HepG2 (cell line): ENCODE data around the gene MPV17L. TPM values are rescaled to one million over a fixed set of nuclear protein-coding genes. Genes with fewer than 3 reads are reported as not detected.

ENCODE experiments used
- BCL6 ChIP-seq: IDR thresholded peaks from 2 replicates; pipeline ENCODE4 v1.6.1; 2016; ENCODE audit warnings: missing genetic modification reagents, missing compliant biosample characterization
- CREM ChIP-seq, 2 experiments: sonication (generic) in 1 of 2; formaldehyde crosslinking in 1 of 2; IDR thresholded peaks; 2 replicates each; pipeline versions ENCODE4 v1.4.0 to v1.6.1; 2016 to 2020; ENCODE audit warnings: antibody characterized with exemption in 1 of 2, mild to moderate bottlenecking in 1 of 2, missing genetic modification reagents in 1 of 2
- FOXC1 ChIP-seq: sonication (generic); formaldehyde crosslinking; IDR thresholded peaks from 2 replicates; pipeline ENCODE4 v1.8.0; 2022; ENCODE audit warnings: mild to moderate bottlenecking, missing genetic modification reagents, borderline replicate concordance
- GPBP1L1 ChIP-seq: sonication (generic); formaldehyde crosslinking; IDR thresholded peaks from 2 replicates; pipeline ENCODE4 v1.5.0; 2020; ENCODE audit warnings: mild to moderate bottlenecking, missing genetic modification reagents
- HNRNPH1 ChIP-seq: fragments of 200-400 bp; formaldehyde crosslinking; optimal IDR thresholded peaks from 2 replicates; pipeline ENCODE3; 2017; ENCODE audit warnings: mild to moderate bottlenecking, low read depth, low read length
- HOXD1 ChIP-seq: sonication (generic); formaldehyde crosslinking; IDR thresholded peaks from 2 replicates; pipeline ENCODE4 v1.5.0; 2020; ENCODE audit warnings: missing genetic modification reagents
- ISL2 ChIP-seq: sonication (generic); formaldehyde crosslinking; IDR thresholded peaks from 2 replicates; pipeline ENCODE4 v1.5.0; 2020; ENCODE audit warnings: missing genetic modification reagents
- JUN ChIP-seq: sonication (generic); formaldehyde crosslinking; IDR thresholded peaks from 2 replicates; pipeline ENCODE4 v1.4.0; 2020; ENCODE audit warnings: mild to moderate bottlenecking, missing genetic modification reagents
- KLF12 ChIP-seq: sonication (generic); formaldehyde crosslinking; IDR thresholded peaks from 2 replicates; pipeline ENCODE4 v1.4.0; 2020; ENCODE audit warnings: missing genetic modification reagents, borderline replicate concordance
- MXD4 ChIP-seq: IDR thresholded peaks from 2 replicates; pipeline ENCODE4 v1.6.1; 2016; ENCODE audit warnings: mild to moderate bottlenecking, missing biosample characterization, missing genetic modification reagents
- NCOA5 ChIP-seq: sonication (generic); formaldehyde crosslinking; IDR thresholded peaks from 2 replicates; pipeline ENCODE4 v1.4.0; 2020; ENCODE audit warnings: missing genetic modification reagents
- PAXIP1 ChIP-seq: sonication (generic); formaldehyde crosslinking; conservative IDR thresholded peaks from 2 replicates; pipeline ENCODE4 v1.4.0; 2020; ENCODE audit warnings: mild to moderate bottlenecking, missing genetic modification reagents, moderate library complexity
- PHB2 ChIP-seq: fragments of 450-650 bp; IDR thresholded peaks from 2 replicates; pipeline ENCODE4 v1.6.1; 2018; ENCODE audit not compliant: partially characterized antibody
- ZBTB34 ChIP-seq: sonication (generic); formaldehyde crosslinking; IDR thresholded peaks from 2 replicates; pipeline ENCODE4 v1.8.0; 2022; ENCODE audit warnings: mild to moderate bottlenecking, missing genetic modification reagents
- ZBTB38 ChIP-seq: sonication (generic); formaldehyde crosslinking; IDR thresholded peaks from 2 replicates; pipeline ENCODE4 v1.5.1; 2020; ENCODE audit warnings: mild to moderate bottlenecking, missing genetic modification reagents
- ZBTB43 ChIP-seq: sonication (generic); formaldehyde crosslinking; conservative IDR thresholded peaks from 2 replicates; pipeline ENCODE4 v1.4.0; 2020; ENCODE audit warnings: missing genetic modification reagents
- ZMYM3 ChIP-seq: sonication (generic); formaldehyde crosslinking; IDR thresholded peaks from 2 replicates; pipeline ENCODE4 v1.5.1; 2020; ENCODE audit warnings: mild to moderate bottlenecking, missing genetic modification reagents
- ZNF124 ChIP-seq: sonication (generic); formaldehyde crosslinking; IDR thresholded peaks from 2 replicates; pipeline ENCODE4 v1.4.0; 2020; ENCODE audit warnings: missing genetic modification reagents
- ZNF224 ChIP-seq: sonication (generic); formaldehyde crosslinking; IDR thresholded peaks from 2 replicates; pipeline ENCODE4 v1.5.0; 2020; ENCODE audit warnings: mild to moderate bottlenecking, missing genetic modification reagents
- ZNF274 ChIP-seq: sonication (generic); formaldehyde crosslinking; IDR thresholded peaks from 2 replicates; pipeline ENCODE4 v1.5.1; 2020; ENCODE audit warnings: mild to moderate bottlenecking, missing genetic modification reagents
- ZNF350 ChIP-seq: sonication (generic); formaldehyde crosslinking; IDR thresholded peaks from 2 replicates; pipeline ENCODE4 v1.4.0; 2020; ENCODE audit warnings: mild to moderate bottlenecking, low read depth, missing genetic modification reagents, borderline replicate concordance
- ZNF772 ChIP-seq: sonication (generic); formaldehyde crosslinking; IDR thresholded peaks from 2 replicates; pipeline ENCODE4 v1.5.0; 2020; ENCODE audit warnings: mild to moderate bottlenecking, missing genetic modification reagents
- ZNF781 ChIP-seq: sonication (generic); formaldehyde crosslinking; IDR thresholded peaks from 2 replicates; pipeline ENCODE4 v1.5.1; 2020; ENCODE audit warnings: borderline replicate concordance, mild to moderate bottlenecking, missing genetic modification reagents; ENCODE audit errors: not compliant biosample characterization
- polyA plus RNA-seq, 8 experiments: library from polyadenylated mRNA; depleted of rRNA in 3 of 8; stranded (reverse) in 7 of 8; unstranded in 1 of 8; fragments of >200 nt; fragmentation: Illumina TruSeq in 4 of 8; extraction: Trizol in 4 of 8; gene quantifications; 2 replicates each; pipeline versions ENCODE4 v1.2.1 to v1.2.3, GENCODE V29; 2011 to 2016; ENCODE audit warnings: low read depth in 4 of 8, missing spikeins in 1 of 8, mixed read lengths in 1 of 8; ENCODE audit not compliant: insufficient read depth in 1 of 8
- total RNA-seq, 5 experiments: library from RNA; depleted of rRNA; stranded (reverse); fragments of >200 nt; fragmentation: Illumina TruSeq; extraction: Trizol; gene quantifications; 2 replicates each; pipeline ENCODE4 v1.2.3, GENCODE V29; 2016; ENCODE audit warnings: low read depth in 1 of 5

Gene MPV17L
- total and polyA plus RNA-seq, 2 of the 13 experiments (the other 11 are each of a cell fraction or from before 2014, with no cell fraction given): 34.7 to 63.8 TPM

GRCh38 chr16:15396948-15397594 is 1.5 kb downstream of the MPV17L start (continued):
- no peak for TF ChIP-seq HNRNPH1
- no peak for TF ChIP-seq ZNF274 (CRISPR knock-in tag)
- no peak for TF ChIP-seq PAXIP1 (CRISPR knock-in tag)
- TF ChIP-seq MXD4 (CRISPR knock-in tag): no peak
- no peak for TF ChIP-seq ZNF350 (CRISPR knock-in tag)
- TF ChIP-seq FOXC1: no peak
- TF ChIP-seq ZBTB34 (CRISPR knock-in tag): 0 out of 2 replicates have a peak, but pooled peaks have one; percentile 20
- no peak for TF ChIP-seq BCL6 (CRISPR knock-in tag)
- TF ChIP-seq PHB2: no peak
- TF ChIP-seq ZBTB43 (CRISPR knock-in tag): no peak
- TF ChIP-seq GPBP1L1 (CRISPR knock-in tag): no peak
- TF ChIP-seq KLF12: 0 out of 2 replicates have a peak, but pooled peaks have one; percentile 35
- TF ChIP-seq ISL2 (CRISPR knock-in tag): no peak
- 0 out of 2 replicates have a peak, but pooled peaks have one; percentile 18 for TF ChIP-seq JUN (CRISPR knock-in tag)
- no peak for TF ChIP-seq ZNF224
- TF ChIP-seq CREM (IDR thresholded peaks at IDR 0.05): no peak
- no peak for TF ChIP-seq CREM (CRISPR knock-in tag; IDR thresholded peaks at IDR 0.05)
- TF ChIP-seq NCOA5 (CRISPR knock-in tag): no peak
- TF ChIP-seq ZBTB38: peak; percentile 57
- no peak for TF ChIP-seq HOXD1 (CRISPR knock-in tag)
- no peak for TF ChIP-seq ZMYM3
- TF ChIP-seq ZNF781 (CRISPR knock-in tag): no peak
- 0 out of 2 replicates have a peak, but pooled peaks have one; percentile 13 for TF ChIP-seq ZNF124 (CRISPR knock-in tag)
- TF ChIP-seq ZNF772: no peak; the same call in 1 of the 2 replicates
